Heart right ventricle (tissue), 16 donors: Measurements from ENCODE around the gene GFI1. TPM values are rescaled to one million over a fixed set of nuclear protein-coding genes. Genes with fewer than 3 reads are reported as not detected.

ENCODE experiments used
- ATAC-seq, 8 donors: fragments of 200-7000 bp; cut with Tn5 transposase; one replicate each; pipeline ENCODE4 v1.9.1; 2020; ENCODE audit warnings: mild to moderate bottlenecking in 8 of 8, moderate library complexity in 8 of 8, moderate number of reproducible peaks in 1 of 8
- DNase-seq, 2 donors: peaks; one replicate each; pipeline ENCODE4 v3.0.0-alpha.2; 2020
- H3K27ac ChIP-seq, 10 donors: fragments of 200-600 bp; sonication (generic) in 2 of 10; one replicate each; pipeline versions ENCODE4 v1.5.0 to v1.8.0; 2020 to 2022; ENCODE audit warnings: mild to moderate bottlenecking in 3 of 10
- H3K27me3 ChIP-seq, 7 donors: fragments of 200-600 bp; one replicate each; pipeline ENCODE4 v1.8.0; 2021 to 2022; ENCODE audit warnings: mild to moderate bottlenecking in 2 of 7
- H3K36me3 ChIP-seq, 9 donors: fragments of 200-600 bp; sonication (generic) in 1 of 9; one replicate each; pipeline versions ENCODE4 v1.5.0 to v1.8.0; 2020 to 2022; ENCODE audit warnings: mild to moderate bottlenecking in 2 of 9
- H3K4me1 ChIP-seq, 9 donors: fragments of 200-600 bp; sonication (generic) in 1 of 9; one replicate each; pipeline versions ENCODE4 v1.5.0 to v1.8.0; 2020 to 2022; ENCODE audit warnings: mild to moderate bottlenecking in 4 of 9
- H3K4me3 ChIP-seq, 10 donors: fragments of 200-600 bp; sonication (generic) in 2 of 10; one replicate each; pipeline versions ENCODE4 v1.5.0 to v1.8.0; 2020 to 2022; ENCODE audit warnings: mild to moderate bottlenecking in 7 of 10, moderate library complexity in 2 of 10
- H3K9me3 ChIP-seq, 11 donors: fragments of 200-600 bp in 10 of 11; sonication (generic) in 2 of 11; one replicate each; pipeline versions ENCODE4 v1.5.0 to v1.8.0; 2013 to 2022; ENCODE audit warnings: mild to moderate bottlenecking in 2 of 11, control low read depth in 1 of 11, moderate library complexity in 1 of 11
- CTCF ChIP-seq, 9 donors: fragments of 200-600 bp; sonication (generic) in 2 of 9; IDR thresholded peaks; one replicate each; pipeline versions ENCODE4 v1.5.0 to v1.8.0; 2021 to 2022; ENCODE audit warnings: antibody characterized with exemption in 9 of 9, mild to moderate bottlenecking in 5 of 9, moderate library complexity in 1 of 9
- WGBS, 2 donors: extraction: QIAGEN DNeasy Blood & Tissue Kit; methylation state at CpG; one replicate each; pipeline ENCODE4 v1.1.7; 2013; ENCODE audit warnings: inconsistent platforms in 1 of 2; 5-methylcytosine and 5-hydroxymethylcytosine counted together
- intact Hi-C, 10 donors: fragments of 100-400 bp; cut with DNase I; formaldehyde crosslinking; loops; one replicate each; pipeline versions ENCODE4 v1.11.1 to v1.14.2; 2022
- polyA plus RNA-seq, 2 donors: library from polyadenylated mRNA; stranded (reverse); fragments of 200-250 nt; gene quantifications; one replicate each; pipeline ENCODE4 v1.2.3, GENCODE V29; 2013
- total RNA-seq, 10 donors: library from RNA; stranded (reverse); fragmentation: NEBNext Ultra II Directional in 3 of 10; extraction: Animal tissue kit (Norgen Biotek cat#: 25700) in 3 of 10; gene quantifications; one replicate each; pipeline versions ENCODE4 v1.2.1 to v1.2.4, GENCODE V29; 2021 to 2023
- donor health status: Arrhythmogenic right ventricular cardiomyopathy.
- donor health status: ischemic (EF 13 %, LVEDD 7.1; RV severe dilation, severe dysfunction).
- donor health status: healthy with polysubstance abuse.
- donor health status: DM: no; HTN: yes; CAD: no.
- donor health status: DM: no; HTN: no; CAD: no.
- donor health status: ischemic (EF 25% LVEDD 6.9; RV normal size, moderate dysfunction).
- donor health status: ischemic (EF 25% LVEDD 5.7; RV mildly dilated, moderate dysfunction).
- donor health status: healthy.
- donor health status: DM: yes; HTN: yes; CAD: no.
- donor health status: Ischemic cardiomyopathy.
- donor health status: ischemic (EF 35%, LVEDD 5.7; RV mildly dilated, moderate dysfunction).
- donor health status: nonischemic (EF 11% LVEDD 7.7; RV severe dilation, severe dysfunction).
- donor health status: DM: yes; HTN: yes; CAD: no.
- donor health status: PGD.
- donor health status: ischemic (EF 29% LVEDD 5.4; RV normal size, mild dysfunction).
- donor health status: nonischemic (EF 23%, LVEDD 6.1; RV moderate dilation, normal function).

Gene GFI1
- total and polyA plus RNA-seq, 12 donors, result 0.09 to 1.3 (median 0.15) TPM; not detected in 3

GRCh38 chr1:92483610-92484471 is 2.9 kb downstream of the GFI1 start:
- intact Hi-C loops, result loop anchor here in 1 of 10 donors (10.0 kb wide), 1 partner anchor 101 kb away; no protein-coding TSS in a partner anchor
- ATAC-seq, result peak in 1 of 8 donors; percentile 5

GRCh38 chr1:92482665-92483609 is 3.8 kb downstream of the GFI1 start:
- WGBS, 2 donors, result 1 to 3% methylated on average over 62 of the region's 62 CpGs
- H3K4me1 ChIP-seq, result peaks cover 31 to 64% (median 60%) of the 10 kb centered on the region in 9 donors
- DNase-seq, result no peak
- no peak for ATAC-seq
- peaks cover 45 to 97% (median 90%) of the 10 kb centered on the region in 7 donors for H3K27me3 ChIP-seq
- H3K4me3 ChIP-seq, result peak overlapping the region; percentile 25 to 70 (median 56)
- no peak for TF ChIP-seq CTCF (IDR thresholded peaks at IDR 0.05)
- no peaks in the 10 kb centered on the region for H3K36me3 ChIP-seq
- peak overlapping the region in 1 of 10 donors; percentile 84 for H3K27ac ChIP-seq
- intact Hi-C loops, result loop anchor here in 1 of 10 donors (10.0 kb wide), 1 partner anchor 102 kb away; no protein-coding TSS in a partner anchor
- H3K9me3 ChIP-seq, result no peaks in the 10 kb centered on the region

More at GRCh38 chr1:92483610-92484471, 2.9 kb downstream of the GFI1 start:
- Histone ChIP-seq H3K36me3 (no peaks in the 10 kb centered on the region), H3K4me3 (peak overlapping the region; percentile 25 to 70 (median 56)), H3K9me3 (no peaks in the 10 kb centered on the region), H3K27me3 (peaks cover 45 to 100% (median 94%) of the 10 kb centered on the region in 7 donors), H3K4me1 (peaks cover 31 to 64% (median 60%) of the 10 kb centered on the region in 9 donors), H3K27ac (peak overlapping the region in 1 of 10 donors; percentile 84)
- WGBS, 2 donors, result 1 to 2% methylated on average over 49 to 56 of the region's 56 CpGs
- no peak for TF ChIP-seq CTCF (IDR thresholded peaks at IDR 0.05)
- peak in 1 of 2 donors; percentile 17 for DNase-seq

- Histone ChIP-seq H3K36me3 (no peaks in the 10 kb centered on the region), H3K27me3 (peaks cover 45 to 92% (median 82%) of the 10 kb centered on the region in 7 donors), H3K4me3 (peak overlapping the region; percentile 20 to 70 (median 56)), H3K27ac (peak overlapping the region in 1 of 10 donors; percentile 84), H3K9me3 (no peaks in the 10 kb centered on the region), H3K4me1 (peaks cover 31 to 64% (median 60%) of the 10 kb centered on the region in 9 donors)
- intact Hi-C loops, result loop anchor here in 1 of 10 donors (10.0 kb wide), 1 partner anchor 103 kb away; no protein-coding TSS in a partner anchor
- WGBS, 2 donors, result 4% methylated on average over 39 of the region's 39 CpGs
- no peak for TF ChIP-seq CTCF (IDR thresholded peaks at IDR 0.05)
- no peak for DNase-seq
- no peak for ATAC-seq
Measured at GRCh38 chr1:92481971-92482664, 4.6 kb downstream of the GFI1 start.
